HepG2 (cell line): ENCODE data around the gene SSTR5. TPM values are rescaled to one million over a fixed set of nuclear protein-coding genes. Genes with fewer than 3 reads are reported as not detected.
A peak's percentile ranks its signal among the peaks of the same experiment; 100 is the strongest.

Source experiments
- HNF1A ChIP-seq, 2 experiments: sonication (generic) in 1 of 2; formaldehyde crosslinking in 1 of 2; IDR thresholded peaks; 2 replicates each; pipeline versions ENCODE4 v1.4.0 to v1.6.1; 2016 to 2020; ENCODE audit warnings: borderline replicate concordance in 1 of 2, low read depth in 1 of 2, mild to moderate bottlenecking in 1 of 2, missing genetic modification reagents in 1 of 2
- NFE2L2 ChIP-seq: fragments of 150-350 bp; IDR thresholded peaks from 2 replicates; pipeline ENCODE4 v1.6.1; 2014; ENCODE audit warnings: low read length
- PATZ1 ChIP-seq: sonication (generic); formaldehyde crosslinking; IDR thresholded peaks from 2 replicates; pipeline ENCODE4 v1.4.0; 2020; ENCODE audit warnings: missing genetic modification reagents
- PAXIP1 ChIP-seq: sonication (generic); formaldehyde crosslinking; conservative IDR thresholded peaks from 2 replicates; pipeline ENCODE4 v1.4.0; 2020; ENCODE audit warnings: mild to moderate bottlenecking, missing genetic modification reagents, moderate library complexity
- RBAK ChIP-seq: sonication (generic); formaldehyde crosslinking; IDR thresholded peaks from 2 replicates; pipeline ENCODE4 v1.5.1; 2020; ENCODE audit warnings: mild to moderate bottlenecking, missing genetic modification reagents
- RXRB ChIP-seq: IDR thresholded peaks from 2 replicates; pipeline ENCODE4 v1.6.1; 2016; ENCODE audit warnings: borderline replicate concordance, missing genetic modification reagents, missing compliant biosample characterization
- TEAD3 ChIP-seq: optimal IDR thresholded peaks from 2 replicates; pipeline ENCODE3; 2016; ENCODE audit warnings: borderline replicate concordance
- YY1 ChIP-seq: IDR thresholded peaks from 2 replicates; pipeline ENCODE4 v1.6.1; 2011; ENCODE audit warnings: low read length, low read depth, moderate library complexity, mild to moderate bottlenecking; ENCODE audit not compliant: insufficient read depth, insufficient replicate concordance
- ZEB1 ChIP-seq: IDR thresholded peaks from 2 replicates; pipeline ENCODE4 v1.6.1; 2012; ENCODE audit warnings: mild to moderate bottlenecking, low read depth, inconsistent platforms; ENCODE audit not compliant: insufficient replicate concordance
- ZFX ChIP-seq: sonication (generic); formaldehyde crosslinking; IDR thresholded peaks from 2 replicates; pipeline ENCODE4 v1.4.0; 2020; ENCODE audit warnings: mild to moderate bottlenecking, low read depth, missing genetic modification reagents, moderate library complexity
- ZNF432 ChIP-seq: sonication (generic); formaldehyde crosslinking; IDR thresholded peaks from 2 replicates; pipeline ENCODE4 v1.5.0; 2020; ENCODE audit warnings: missing genetic modification reagents, mild to moderate bottlenecking, borderline replicate concordance
- ZNF572 ChIP-seq: sonication (generic); formaldehyde crosslinking; IDR thresholded peaks from 2 replicates; pipeline ENCODE4 v1.5.1; 2020; ENCODE audit warnings: mild to moderate bottlenecking, missing genetic modification reagents
- ZNF83 ChIP-seq: sonication (generic); formaldehyde crosslinking; IDR thresholded peaks from 2 replicates; pipeline ENCODE4 v1.4.0; 2020; ENCODE audit warnings: missing genetic modification reagents, mild to moderate bottlenecking, borderline replicate concordance
- polyA plus RNA-seq, 8 experiments: library from polyadenylated mRNA; depleted of rRNA in 3 of 8; stranded (reverse) in 7 of 8; unstranded in 1 of 8; fragments of >200 nt; fragmentation: Illumina TruSeq in 4 of 8; extraction: Trizol in 4 of 8; gene quantifications; 2 replicates each; pipeline versions ENCODE4 v1.2.1 to v1.2.3, GENCODE V29; 2011 to 2016; ENCODE audit warnings: low read depth in 4 of 8, missing spikeins in 1 of 8, mixed read lengths in 1 of 8; ENCODE audit not compliant: insufficient read depth in 1 of 8
- total RNA-seq, 5 experiments: library from RNA; depleted of rRNA; stranded (reverse); fragments of >200 nt; fragmentation: Illumina TruSeq; extraction: Trizol; gene quantifications; 2 replicates each; pipeline ENCODE4 v1.2.3, GENCODE V29; 2016; ENCODE audit warnings: low read depth in 1 of 5
- TF ChIP-seq, protein P1 (sequence below): sonication (generic); formaldehyde crosslinking; IDR thresholded peaks from 2 replicates; pipeline ENCODE4 v1.4.0; 2020; ENCODE audit warnings: missing genetic modification reagents, borderline replicate concordance

The SSTR5 gene
- total and polyA plus RNA-seq, 2 of the 13 experiments (the other 11 are each of a cell fraction or from before 2014, with no cell fraction given): 0.20 to 0.49 TPM

GRCh38 chr16:1089822-1090619 lies 17.5 kb downstream of the SSTR5 start (continued):
- TF ChIP-seq, protein P1, sequence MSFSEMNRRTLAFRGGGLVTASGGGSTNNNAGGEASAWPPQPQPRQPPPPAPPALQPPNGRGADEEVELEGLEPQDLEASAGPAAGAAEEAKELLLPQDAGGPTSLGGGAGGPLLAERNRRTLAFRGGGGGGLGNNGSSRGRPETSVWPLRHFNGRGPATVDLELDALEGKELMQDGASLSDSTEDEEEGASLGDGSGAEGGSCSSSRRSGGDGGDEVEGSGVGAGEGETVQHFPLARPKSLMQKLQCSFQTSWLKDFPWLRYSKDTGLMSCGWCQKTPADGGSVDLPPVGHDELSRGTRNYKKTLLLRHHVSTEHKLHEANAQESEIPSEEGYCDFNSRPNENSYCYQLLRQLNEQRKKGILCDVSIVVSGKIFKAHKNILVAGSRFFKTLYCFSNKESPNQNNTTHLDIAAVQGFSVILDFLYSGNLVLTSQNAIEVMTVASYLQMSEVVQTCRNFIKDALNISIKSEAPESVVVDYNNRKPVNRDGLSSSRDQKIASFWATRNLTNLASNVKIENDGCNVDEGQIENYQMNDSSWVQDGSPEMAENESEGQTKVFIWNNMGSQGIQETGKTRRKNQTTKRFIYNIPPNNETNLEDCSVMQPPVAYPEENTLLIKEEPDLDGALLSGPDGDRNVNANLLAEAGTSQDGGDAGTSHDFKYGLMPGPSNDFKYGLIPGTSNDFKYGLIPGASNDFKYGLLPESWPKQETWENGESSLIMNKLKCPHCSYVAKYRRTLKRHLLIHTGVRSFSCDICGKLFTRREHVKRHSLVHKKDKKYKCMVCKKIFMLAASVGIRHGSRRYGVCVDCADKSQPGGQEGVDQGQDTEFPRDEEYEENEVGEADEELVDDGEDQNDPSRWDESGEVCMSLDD: peak; percentile 69; the same call in 1 of the 2 replicates
- TF ChIP-seq HNF1A (IDR thresholded peaks at IDR 0.05; ENCODE audit: low read depth): no peak
- TF ChIP-seq HNF1A (CRISPR knock-in tag; IDR thresholded peaks at IDR 0.05; ENCODE audit: borderline replicate concordance): peak; percentile 71; the same call in 1 of the 2 replicates
- TF ChIP-seq YY1: peak; percentile 6
- TF ChIP-seq ZNF83 (CRISPR knock-in tag): no peak
- no peak for TF ChIP-seq ZEB1
- no peak for TF ChIP-seq NFE2L2
- peak; percentile 64; the same call in 1 of the 2 replicates for TF ChIP-seq RXRB (CRISPR knock-in tag)
- 0 out of 2 replicates have a peak, but pooled peaks have one; percentile 52 for TF ChIP-seq ZNF572
- TF ChIP-seq RBAK (CRISPR knock-in tag): no peak
- TF ChIP-seq PATZ1 (CRISPR knock-in tag): peak; percentile 91
- TF ChIP-seq TEAD3 (CRISPR knock-in tag): peak; percentile 30
- peak; percentile 90 for TF ChIP-seq PAXIP1
- TF ChIP-seq ZNF432 (CRISPR knock-in tag): no peak
- TF ChIP-seq ZFX: peak; percentile 87
